ENCODE data around the gene PCDHB1. TPM values are rescaled to one million over a fixed set of nuclear protein-coding genes. Genes with fewer than 3 reads are reported as not detected.

Gene PCDHB1
- total RNA-seq, 4 donors from 2014 or later = 0.21 TPM; not detected in 3

Other genes starting within 250 kb of the PCDHB1 start
- 1 to 10 TPM; 1.6 to 5.7 (median 2.0) TPM for gene PCDHA4, start 244.3 kb upstream of the PCDHB1 start, total RNA-seq
- 1 to 10 TPM in 1 of 4 donors, under 1 TPM in 3; 0.39 to 2.7 (median 0.54) TPM for gene PCDHA5, start 229.8 kb upstream of the PCDHB1 start, total RNA-seq
- gene PCDHA6, start 223.4 kb upstream of the PCDHB1 start, total RNA-seq = 1 to 10 TPM; 1.3 to 1.9 (median 1.4) TPM
- 1 to 10 TPM; 1.2 to 2.9 (median 1.7) TPM for gene PCDHA7, start 217.1 kb upstream of the PCDHB1 start, total RNA-seq
- 1 to 10 TPM in 1 of 4 donors, under 1 TPM in 3; 0.63 to 2.0 (median 0.84) TPM for gene PCDHA8, start 210.2 kb upstream of the PCDHB1 start, total RNA-seq
- 1 to 10 TPM in 1 of 4 donors, under 1 TPM in 3; 0.39 to 1.8 (median 0.64) TPM for gene PCDHA9, start 203.0 kb upstream of the PCDHB1 start, total RNA-seq
- 1 to 10 TPM in 3 of 4 donors, under 1 TPM in 1; 0.78 to 4.4 (median 2.4) TPM for gene PCDHA10, start 195.5 kb upstream of the PCDHB1 start, total RNA-seq
- gene PCDHA11, start 182.4 kb upstream of the PCDHB1 start, total RNA-seq = 1 to 10 TPM in 1 of 4 donors, under 1 TPM in 3; 0.60 to 1.3 (median 0.91) TPM
- 10 to 100 TPM in 1 of 4 donors, 1 to 10 TPM in 3; 3.3 to 10.5 (median 6.7) TPM for gene PCDHA12, start 176.1 kb upstream of the PCDHB1 start, total RNA-seq
- gene PCDHA13, start 169.2 kb upstream of the PCDHB1 start, total RNA-seq = 1 to 10 TPM in 3 of 4 donors, under 1 TPM in 1; 0.66 to 3.0 (median 1.7) TPM
- 1 to 10 TPM; 1.2 to 3.3 (median 2.7) TPM for gene PCDHAC1, start 125.1 kb upstream of the PCDHB1 start, total RNA-seq
- 1 to 10 TPM in 3 of 4 donors, under 1 TPM in 1; 0.78 to 4.2 (median 2.5) TPM for gene PCDHAC2, start 84.9 kb upstream of the PCDHB1 start, total RNA-seq
- gene PCDHB2, start 43.2 kb downstream of the PCDHB1 start, total RNA-seq = 1 to 10 TPM; 1.7 to 7.5 (median 4.6) TPM
- 1 to 10 TPM; 3.9 to 7.4 (median 4.9) TPM for gene PCDHB3, start 49.1 kb downstream of the PCDHB1 start, total RNA-seq
- 10 to 100 TPM in 3 of 4 donors, 1 to 10 TPM in 1; 7.3 to 19.8 (median 14.8) TPM for gene PCDHB4, start 70.4 kb downstream of the PCDHB1 start, total RNA-seq
- gene PCDHB5, start 83.8 kb downstream of the PCDHB1 start, total RNA-seq = 10 to 100 TPM in 2 of 4 donors, 1 to 10 TPM in 2; 5.9 to 15.5 (median 9.6) TPM
- gene PCDHB6, start 98.7 kb downstream of the PCDHB1 start, total RNA-seq = 1 to 10 TPM; 1.8 to 3.7 (median 2.4) TPM
- 1 to 10 TPM; 4.4 to 7.1 (median 5.5) TPM for gene PCDHB7, start 121.3 kb downstream of the PCDHB1 start, total RNA-seq
- 1 to 10 TPM; 1.0 to 4.2 (median 3.5) TPM for gene PCDHB8, start 126.4 kb downstream of the PCDHB1 start, total RNA-seq
- gene PCDHB16, start 131.0 kb downstream of the PCDHB1 start, total RNA-seq = 10 to 100 TPM in 3 of 4 donors, 1 to 10 TPM in 1; 9.2 to 17.7 (median 14.6) TPM
- gene PCDHB9, start 135.8 kb downstream of the PCDHB1 start, total RNA-seq = 1 to 10 TPM; 4.6 to 9.2 (median 7.4) TPM
- gene PCDHB10, start 141.0 kb downstream of the PCDHB1 start, total RNA-seq = 10 to 100 TPM in 1 of 4 donors, 1 to 10 TPM in 3; 4.8 to 10.4 (median 5.6) TPM
- 1 to 10 TPM; 6.9 to 8.6 (median 7.6) TPM for gene PCDHB11, start 148.3 kb downstream of the PCDHB1 start, total RNA-seq
- gene PCDHB12, start 157.3 kb downstream of the PCDHB1 start, total RNA-seq = 10 to 100 TPM in 3 of 4 donors, 1 to 10 TPM in 1; 5.7 to 12.6 (median 12.2) TPM
- 1 to 10 TPM; 8.2 to 9.8 (median 9.2) TPM for gene PCDHB13, start 162.5 kb downstream of the PCDHB1 start, total RNA-seq
- 10 to 100 TPM in 2 of 4 donors, 1 to 10 TPM in 2; 6.6 to 13.0 (median 10.3) TPM for gene PCDHB14, start 172.0 kb downstream of the PCDHB1 start, total RNA-seq
- 1 to 10 TPM; 5.4 to 7.6 (median 6.4) TPM for gene PCDHB15, start 194.0 kb downstream of the PCDHB1 start, total RNA-seq